Measurements from ENCODE around the gene FHOD1.
A peak's percentile ranks its signal among the peaks of the same experiment; 100 is the strongest.

The FHOD1 gene

DNA sequence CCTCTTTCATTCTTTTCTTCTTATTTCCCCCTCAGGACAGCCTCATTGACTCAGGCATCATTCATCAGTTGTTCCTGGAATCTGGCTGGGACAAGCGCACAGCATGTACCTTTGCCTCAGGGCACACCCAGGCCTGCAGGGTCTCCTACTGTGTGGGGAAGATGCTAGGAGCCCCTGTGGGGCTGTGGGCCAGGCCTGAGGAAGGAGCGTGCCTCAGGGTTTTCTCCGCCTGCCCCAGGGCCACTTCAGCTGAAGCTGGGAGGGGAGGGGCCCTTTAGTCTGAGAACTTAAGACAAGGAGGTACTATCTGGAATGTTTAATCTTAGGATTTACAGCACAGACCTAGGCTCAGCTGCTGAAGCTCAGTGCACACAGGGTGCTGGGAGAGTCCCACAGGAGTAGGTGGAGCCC, 40.4 kb downstream of the FHOD1 start:
- no peak for DNase-seq

DNA sequence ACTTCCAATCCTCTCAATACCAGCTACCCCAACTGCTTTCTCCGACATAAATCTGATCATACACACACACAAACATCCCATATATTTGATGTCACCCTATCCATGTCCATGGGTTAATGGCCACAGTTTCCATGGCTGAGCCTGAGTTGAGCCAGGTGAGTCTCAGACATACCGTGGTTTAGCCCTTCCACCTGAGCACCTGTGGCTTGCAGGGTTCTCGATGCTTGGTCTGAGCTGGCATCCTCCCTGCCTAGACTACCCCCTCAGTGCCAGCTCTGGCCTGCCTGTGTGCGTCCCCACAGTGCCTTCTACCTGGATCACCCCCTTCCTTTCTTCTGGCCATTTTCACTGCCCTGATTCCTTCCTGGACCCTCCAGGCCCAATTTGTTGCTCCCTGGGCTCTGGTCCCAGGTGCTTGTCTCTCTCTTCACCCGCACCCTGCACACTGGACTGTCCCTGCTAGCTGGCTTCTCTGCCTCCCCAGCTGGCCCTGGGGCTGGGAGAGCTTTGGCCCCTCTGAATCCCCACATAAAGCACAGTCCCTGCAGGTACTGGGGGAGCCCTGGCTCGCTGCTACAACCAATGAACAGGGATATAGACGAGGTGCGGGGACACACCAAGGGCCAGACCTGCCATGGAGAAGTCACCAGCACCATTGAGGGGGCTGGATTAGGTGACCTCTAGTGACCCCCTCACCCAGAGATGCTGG, 41.0 kb downstream of the FHOD1 start:
- DNase-seq: no peak

DNA sequence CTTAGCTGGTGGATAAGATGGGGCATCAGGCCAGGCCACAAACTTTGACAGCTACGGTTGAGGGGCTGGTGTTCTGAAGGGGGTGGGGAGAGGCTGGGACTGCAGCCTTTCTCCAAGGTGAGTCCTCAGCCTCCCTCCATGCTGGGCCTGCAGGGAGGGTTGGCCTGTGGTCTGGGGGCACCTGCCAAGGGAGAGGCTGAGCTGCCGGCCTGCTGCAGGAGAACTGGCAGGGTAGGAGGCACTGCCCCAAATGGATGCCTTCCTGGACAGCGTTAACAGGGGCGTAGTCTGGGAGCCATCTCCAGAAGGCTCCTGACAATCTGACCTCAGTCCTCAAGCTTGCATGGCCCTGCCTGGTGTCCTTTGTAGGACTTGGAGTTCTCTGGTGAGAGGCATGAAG, 43.2 kb downstream of the FHOD1 start:
- DNase-seq: no peak

DNA sequence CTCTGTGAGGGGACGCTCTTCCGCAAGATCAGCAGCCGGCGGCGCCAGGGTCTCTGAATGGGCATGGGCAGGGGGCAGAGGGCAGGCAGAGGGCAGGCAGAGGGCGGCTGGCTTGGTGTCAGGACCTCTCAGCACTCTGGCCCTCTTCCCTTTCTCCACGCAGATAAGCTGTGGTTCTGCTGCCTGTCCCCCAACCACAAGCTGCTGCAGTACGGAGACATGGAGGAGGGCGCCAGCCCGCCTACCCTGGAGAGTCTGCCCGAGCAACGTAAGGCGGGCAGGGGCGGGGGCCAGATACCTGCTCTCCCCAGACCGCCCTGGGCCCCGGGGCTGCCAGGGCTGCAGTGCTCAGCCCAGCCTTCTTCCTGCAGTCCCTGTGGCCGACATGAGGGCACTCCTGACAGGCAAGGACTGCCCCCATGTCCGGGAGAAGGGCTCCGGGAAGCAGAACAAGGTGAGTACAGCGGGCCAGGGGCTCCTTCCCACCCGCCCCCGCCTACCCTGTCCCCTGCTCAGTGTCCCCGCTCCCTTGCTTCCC, 44.3 kb downstream of the FHOD1 start:
- DNase-seq: no peak

DNA sequence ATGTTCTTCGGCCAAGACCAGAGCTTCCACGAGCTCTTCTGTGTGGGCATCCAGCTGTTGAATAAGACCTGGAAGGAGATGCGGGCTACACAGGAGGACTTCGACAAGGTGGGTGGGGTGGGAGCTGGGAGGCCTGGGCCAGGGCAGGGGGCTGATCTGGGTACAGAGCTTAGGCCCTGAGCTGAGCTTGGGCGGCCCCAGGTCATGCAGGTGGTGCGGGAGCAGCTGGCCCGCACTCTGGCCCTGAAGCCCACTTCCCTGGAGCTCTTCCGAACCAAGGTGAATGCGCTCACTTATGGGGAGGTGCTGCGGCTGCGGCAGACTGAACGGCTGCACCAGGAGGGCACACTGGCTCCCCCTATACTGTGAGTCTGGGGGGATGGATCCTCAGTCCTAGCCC, 44.9 kb downstream of the FHOD1 start:
- no peak for DNase-seq

DNA sequence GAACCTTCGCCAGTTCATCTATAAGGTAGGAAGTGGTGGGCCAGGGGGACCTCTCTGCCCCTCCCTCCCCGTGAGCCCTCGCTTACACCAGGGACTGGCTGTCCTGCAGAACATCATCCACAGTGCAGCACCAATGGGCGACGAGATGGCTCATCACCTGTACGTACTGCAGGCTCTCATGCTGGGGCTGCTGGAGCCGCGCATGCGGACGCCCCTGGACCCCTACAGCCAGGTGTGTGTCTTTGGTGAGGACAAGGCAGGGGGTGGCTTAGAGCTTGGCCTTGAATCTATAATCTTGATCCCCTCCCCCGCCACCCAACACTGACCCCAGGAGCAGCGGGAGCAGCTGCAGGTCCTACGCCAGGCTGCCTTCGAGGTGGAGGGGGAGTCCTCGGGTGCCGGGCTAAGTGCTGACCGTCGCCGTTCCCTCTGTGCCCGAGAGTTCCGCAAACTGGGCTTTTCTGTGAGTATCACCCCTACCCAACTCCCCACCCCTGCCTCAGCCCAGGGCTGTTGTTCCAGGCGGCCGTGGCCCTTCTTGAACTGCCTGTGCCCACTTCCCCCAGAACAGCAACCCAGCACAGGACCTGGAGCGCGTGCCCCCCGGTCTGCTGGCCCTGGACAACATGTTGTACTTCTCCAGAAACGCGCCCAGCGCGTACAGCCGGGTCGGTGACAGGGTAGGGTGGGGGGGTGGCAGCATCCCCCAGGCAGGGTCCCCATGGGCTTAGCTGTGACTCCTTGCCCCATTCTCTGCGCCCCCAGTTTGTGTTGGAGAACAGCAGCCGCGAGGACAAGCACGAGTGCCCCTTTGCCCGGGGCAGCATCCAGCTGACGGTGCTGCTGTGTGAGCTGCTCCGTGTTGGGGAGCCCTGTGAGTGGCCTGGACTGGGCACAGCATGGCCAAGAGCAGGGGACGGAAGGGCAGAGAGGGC, 45.6 kb downstream of the FHOD1 start:
- no peak for DNase-seq

DNA sequence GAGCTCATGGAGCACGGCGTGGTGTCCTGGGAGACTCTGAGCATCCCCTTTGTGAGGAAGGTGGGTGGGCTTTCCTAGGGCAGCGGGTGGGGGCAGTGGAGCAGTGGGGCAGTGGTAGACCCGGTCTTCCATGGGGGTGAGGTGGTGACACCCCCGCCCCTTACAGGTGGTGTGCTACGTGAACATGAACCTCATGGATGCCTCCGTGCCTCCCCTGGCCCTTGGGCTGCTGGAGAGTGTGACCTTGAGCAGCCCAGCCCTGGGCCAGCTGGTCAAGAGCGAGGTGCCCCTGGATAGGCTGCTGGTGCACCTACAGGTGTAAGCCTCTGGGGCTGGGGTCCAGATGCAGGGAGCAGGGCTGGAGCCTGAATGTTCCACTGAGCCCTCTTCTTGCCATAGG, 46.8 kb downstream of the FHOD1 start:
- DNase-seq: no peak

DNA sequence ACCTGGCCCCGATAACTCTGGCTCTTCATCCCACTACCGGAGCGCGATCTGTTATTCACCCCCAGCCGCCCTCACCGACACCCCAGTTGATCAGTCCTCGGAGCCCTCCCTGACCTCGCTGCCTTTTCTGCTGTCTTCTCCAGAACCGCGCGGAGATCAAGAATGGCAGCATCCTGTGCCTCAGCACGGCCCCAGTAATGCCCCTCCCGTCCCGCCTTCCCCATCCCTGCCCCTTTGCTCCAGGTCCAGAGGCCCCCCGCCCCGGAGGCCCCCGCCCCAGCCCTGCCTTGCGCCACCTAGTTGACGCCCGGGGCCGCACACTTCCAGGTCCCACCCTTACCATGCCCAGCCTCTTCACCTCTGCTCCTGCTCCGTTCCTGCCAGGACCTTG, 47.5 kb downstream of the FHOD1 start:
- DNase-seq: no peak

DNA sequence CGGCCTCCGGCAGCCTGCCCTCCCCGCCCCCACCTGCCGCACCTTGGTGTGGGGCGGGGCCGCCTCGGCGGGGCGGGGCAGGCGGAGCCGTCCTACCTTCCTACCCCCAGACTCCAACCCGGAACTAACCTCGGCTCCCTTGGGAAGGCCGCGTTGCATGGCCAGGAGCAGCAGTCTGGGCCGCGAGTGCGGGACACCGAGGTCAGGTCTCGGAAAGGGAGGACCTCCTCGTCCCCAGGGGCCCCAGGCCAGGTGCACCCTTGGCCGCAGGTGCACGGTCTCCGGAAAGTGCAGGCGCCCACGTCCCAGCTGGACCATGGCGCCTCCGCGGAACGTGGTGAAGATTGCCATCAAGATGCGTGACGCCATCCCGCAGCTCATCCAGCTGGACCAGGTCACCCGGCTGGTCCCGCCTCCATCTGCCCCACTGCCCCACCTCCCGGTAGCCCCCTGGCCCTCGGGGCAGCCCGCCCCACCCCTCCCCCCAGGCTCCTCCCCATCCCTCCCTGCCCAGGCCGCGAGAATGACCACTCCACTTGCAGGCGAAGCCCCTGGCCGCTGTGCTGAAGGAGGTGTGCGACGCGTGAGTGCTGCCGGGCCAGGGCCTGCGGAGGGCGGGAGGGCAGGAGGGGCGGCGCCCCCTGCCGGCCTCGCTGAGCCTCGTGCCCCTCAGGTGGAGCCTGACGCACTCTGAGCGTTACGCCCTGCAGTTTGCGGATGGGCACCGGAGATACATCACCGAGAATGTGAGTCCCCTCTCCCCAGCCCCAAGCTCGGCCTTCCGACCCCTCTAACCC, 48.1 kb downstream of the FHOD1 start, which contains the start of gene ELMO3:
TSS of gene ELMO3 (plus strand) at position 121 of the 797 bp plus-strand sequence. CDS start at position 317, 196 bp downstream.
- DNase-seq: no peak

DNA sequence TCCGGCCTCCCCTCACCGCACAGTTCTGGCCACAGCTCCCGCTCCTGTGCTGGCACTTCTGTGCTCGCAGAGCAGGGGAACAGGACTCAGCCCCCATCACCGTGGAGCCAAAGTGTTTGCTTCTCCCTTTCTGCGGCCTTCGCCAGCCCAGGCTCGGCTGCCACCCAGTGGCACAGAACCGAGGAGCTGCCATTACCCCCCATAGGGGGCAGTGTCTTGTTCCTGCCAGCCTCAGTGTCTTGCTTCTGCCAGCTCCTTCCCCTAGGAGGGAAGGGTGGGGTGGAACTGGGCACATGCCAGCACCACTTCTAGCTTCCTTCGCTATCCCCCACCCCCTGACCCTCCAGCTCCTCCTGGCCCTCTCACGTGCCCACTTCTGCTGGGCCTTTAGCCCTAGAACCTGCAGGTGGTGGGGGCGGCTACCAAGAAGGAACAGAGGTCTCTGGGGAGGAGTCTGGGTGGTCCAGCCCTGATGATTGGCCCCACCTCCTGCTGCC, 49.0 kb downstream of the FHOD1 start:
- DNase-seq: no peak

DNA sequence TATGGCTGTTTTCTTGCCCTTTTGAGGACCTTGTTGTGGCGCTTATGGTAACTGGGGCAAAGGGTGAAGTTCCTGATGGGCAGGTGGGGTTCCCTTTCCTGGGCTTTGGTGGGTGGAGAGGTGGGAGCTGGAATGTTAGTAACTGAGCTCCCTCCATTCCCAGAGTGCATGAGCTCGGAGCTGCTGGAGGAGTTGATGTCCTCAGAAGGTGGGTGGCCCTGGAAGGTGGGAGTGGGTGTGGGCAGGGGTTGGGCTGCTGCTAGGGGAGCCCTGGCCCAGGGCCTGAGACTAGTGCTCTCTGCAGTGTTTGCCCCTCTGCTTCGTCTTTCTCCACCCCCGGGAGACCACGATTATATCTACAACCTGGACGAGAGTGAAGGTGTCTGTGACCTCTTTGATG, 49.6 kb downstream of the FHOD1 start:
- no peak for DNase-seq

DNA sequence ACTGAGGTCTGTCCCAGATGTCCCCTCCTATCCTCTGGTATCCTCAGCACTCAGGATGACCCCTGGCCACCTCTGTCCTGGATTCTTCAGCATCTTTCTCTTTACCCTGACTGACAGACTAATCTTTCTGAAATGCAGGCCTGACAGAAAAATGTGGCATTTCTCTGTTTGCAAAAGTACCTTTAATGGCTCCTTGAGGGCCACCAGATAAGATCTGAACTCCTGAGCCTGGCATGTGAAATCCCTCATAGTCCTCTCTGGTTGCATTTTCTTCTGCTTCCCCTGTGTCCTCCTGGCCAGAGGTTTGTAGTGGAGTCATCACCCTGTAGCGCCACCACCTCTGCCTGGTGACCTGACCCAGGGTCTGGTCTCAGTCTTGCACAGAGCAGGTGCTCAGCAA, 50.4 kb downstream of the FHOD1 start:
- no peak for DNase-seq

DNA sequence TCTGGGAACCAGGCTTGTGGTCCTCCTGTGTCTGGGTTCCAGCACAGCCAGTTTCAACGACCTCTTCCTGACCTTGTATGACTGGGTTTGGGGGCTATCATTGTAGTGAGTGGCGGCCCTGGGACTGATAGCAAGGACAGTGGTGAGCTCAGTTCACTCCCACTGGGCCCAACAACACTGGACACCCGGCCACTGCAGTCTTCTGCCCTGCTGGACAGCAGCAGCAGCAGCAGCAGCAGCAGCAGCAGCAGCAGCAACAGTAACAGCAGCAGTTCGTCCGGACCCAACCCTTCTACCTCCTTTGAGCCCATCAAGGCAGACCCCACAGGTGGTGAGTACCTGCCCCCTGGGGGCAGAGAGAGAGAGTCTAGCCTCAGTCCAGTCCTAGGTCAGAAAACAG, 51.6 kb downstream of the FHOD1 start:
- no peak for DNase-seq

DNA sequence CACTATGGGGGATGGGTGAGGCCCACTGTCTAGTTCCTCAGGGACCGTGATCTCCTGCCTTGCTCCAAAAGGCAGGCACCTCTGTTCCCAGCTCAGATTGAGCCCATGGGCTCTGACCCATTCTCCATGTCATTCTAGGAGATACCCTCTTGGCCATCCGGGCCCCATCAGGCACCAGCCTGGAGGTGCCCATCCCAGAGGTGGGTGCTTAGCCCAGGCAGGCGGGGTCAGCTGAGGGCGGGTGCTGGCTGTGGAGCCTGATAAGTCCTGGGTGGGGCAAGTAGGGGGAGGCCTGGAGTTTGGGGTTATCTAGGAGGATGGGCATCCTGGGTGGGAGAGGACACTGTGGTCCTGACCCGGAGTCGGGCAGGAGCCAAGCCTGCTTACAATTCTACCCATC, 53.0 kb downstream of the FHOD1 start:
- no peak for DNase-seq

DNA sequence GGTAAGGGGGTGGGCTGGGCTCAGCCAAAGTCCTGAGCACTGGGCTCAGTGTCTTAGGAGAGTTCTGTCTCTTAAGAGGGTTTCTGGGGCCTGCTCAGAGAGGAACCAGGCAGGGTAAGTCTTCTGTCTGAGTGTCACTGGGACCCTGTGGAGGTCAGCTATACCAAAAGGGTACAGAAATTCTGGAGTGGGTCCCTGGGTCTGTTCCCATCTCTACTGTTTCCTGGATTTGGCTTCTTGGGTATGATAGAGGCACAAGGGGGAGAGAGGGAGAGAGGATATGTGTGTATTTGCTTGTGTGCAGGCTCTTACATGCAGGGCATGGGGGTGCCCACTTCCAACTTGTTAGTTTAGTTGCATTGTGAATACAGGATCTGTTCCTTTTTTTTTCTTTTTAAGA, 53.7 kb downstream of the FHOD1 start:
- no peak for DNase-seq

DNA sequence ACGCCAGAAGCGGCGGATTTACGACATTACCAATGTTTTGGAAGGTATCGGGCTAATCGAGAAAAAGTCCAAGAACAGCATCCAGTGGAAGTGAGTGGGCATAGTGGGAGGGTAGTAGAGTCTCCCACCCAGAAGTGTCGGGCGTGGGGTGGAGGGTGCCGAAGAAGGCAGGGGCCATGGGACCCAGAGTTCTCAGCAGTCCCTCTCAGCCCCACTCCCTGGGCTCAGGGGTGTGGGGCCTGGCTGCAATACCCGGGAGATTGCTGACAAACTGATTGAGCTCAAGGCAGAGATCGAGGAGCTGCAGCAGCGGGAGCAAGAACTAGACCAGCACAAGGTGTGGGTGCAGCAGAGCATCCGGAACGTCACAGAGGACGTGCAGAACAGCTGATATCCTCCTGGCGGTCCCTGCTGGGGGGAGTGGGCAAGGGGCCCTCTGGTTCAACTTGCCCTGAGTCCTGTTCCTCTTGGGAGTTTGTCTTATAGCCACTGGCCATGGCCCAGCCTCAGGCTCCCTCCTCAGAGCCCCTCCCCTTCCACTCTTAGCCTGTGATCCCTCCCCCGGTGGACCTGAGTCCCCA, 54.4 kb downstream of the FHOD1 start:
- DNase-seq: no peak

DNA sequence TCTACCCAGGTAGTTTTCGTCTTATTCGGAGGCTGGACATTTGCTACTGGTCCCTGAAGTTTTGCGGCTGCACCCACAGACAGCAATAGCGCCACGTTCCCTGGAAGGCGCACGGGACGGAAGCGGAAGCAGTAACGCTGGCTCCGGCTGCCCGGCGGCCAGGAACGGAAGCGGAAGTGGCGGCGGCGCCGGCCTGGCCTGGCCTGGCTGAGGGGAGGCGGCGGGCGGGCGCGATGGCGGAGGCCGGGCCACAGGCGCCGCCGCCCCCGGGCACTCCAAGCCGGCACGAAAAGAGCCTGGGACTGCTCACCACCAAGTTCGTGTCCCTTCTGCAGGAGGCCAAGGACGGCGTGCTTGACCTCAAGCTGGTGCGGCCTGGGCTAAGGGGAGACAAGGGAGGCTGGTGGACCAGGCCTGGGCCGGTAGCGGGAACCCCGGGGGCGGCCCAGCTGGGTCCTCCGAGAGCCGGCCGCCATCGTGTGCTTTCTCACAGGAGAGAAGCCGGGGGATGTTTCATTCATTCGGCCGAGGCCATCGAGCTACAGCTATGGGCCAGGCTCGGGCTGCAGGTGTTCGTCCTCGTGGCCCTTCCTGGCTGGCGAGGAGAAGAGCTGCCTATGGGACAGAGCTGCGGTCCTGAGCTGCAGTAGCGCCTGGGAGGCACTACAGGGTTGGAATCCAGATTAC, 55.1 kb downstream of the FHOD1 start, which contains the start of gene E2F4:
TSS of gene E2F4 (plus strand) at position 161 of the 687 bp plus-strand sequence. CDS start at position 234, 73 bp downstream.
- peak; percentile 88 for DNase-seq

DNA sequence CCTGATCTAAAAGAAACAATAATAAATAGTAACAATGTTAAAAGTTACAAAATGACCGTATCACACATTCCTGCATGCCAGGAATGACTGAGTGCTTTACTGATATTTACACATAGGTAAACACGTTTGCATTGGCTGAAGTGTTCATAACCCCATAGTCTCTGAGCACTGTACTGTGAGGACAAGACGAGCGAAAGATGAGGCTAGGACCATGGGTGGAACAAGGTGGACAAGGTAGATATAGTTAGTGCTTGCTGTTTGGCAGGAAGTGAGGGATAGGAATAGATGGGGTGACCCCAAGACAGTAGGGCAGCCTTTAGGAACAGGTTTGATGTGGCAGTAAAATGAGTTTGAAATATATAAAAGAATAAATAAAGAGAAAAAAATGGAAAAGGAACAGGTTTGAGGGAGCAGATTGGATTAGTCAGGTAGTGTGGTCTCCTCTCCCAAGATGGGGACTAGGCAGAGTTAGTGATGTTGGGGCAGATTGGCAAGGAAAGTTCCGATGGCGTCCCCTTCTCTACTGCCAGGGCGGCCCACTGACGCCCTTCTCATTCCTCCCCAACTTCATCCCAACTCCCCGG, 55.8 kb downstream of the FHOD1 start:
- DNase-seq: no peak

DNA sequence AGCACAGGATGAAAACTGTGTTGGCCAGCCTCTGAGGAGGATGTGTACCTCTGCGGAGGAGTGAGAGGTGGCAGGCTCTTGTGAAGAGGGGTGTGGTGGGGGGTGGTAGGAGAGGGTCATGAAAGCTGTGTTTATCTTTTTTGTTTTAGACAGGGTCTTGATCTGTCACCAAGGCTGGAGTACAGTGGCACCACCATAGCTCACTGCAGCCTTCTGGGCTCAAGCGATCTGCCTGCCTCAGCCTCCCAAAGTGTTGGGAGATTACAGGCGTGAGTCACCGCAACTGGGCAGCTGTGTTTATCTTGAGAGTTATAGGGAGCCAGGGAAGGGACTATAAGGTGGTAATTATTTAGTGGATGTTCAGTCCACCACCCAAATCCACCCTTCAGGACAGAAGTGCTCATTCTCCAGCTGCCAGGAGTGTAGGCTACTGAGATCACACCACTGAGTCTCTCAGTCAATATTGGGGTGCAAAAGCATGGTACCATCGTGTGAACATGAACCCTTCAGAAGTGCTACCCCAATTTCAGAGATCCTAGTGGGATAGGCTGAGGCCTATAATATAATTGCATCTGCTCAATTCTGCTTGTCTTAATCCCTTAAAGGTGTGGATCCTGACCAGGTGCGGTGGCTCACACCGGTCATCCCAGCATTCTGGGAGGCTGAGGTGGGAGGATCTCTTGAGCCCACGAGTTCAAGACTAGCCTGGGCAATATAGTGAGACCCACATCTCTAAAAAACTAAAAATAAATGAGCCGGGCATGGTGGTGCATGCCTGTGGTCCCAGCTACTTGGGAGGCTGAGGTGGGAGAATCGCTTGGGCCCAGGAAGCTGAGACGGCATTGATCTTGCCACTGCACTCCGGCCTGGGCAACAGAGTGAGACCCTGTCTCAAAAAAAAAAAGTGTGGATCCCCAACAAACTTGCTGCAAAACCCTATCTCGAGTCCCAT, 56.6 kb downstream of the FHOD1 start:
- no peak for DNase-seq

DNA sequence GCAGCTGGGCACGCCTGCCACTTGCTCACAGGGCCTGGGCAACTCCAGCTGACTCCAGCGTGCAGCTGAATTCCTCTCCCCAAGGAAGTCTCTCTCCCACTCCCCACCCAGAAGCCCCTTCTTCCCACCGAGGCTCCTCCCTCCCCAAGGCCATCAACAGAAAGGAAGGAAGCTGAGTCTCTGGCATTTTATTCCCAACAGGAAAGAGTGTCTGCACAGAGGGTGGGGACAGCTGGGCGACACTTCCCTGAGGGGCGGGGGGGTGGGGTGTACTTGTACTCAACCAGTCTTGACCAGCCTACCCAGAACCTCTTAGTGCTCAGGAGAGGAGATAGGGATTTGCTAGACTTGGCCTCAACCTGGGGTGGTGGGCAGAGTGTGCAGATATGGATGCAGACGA, 57.2 kb downstream of the FHOD1 start, which contains the start of gene EXOC3L1:
TSS of gene EXOC3L1 (minus strand) at position 96 of the 400 bp plus-strand sequence. CDS start 460 bp downstream, outside the sequence.
- no peak for DNase-seq

All from activated naive CD4-positive, alpha-beta T cell treated with Interleukin-2 at 50 U/mL for 16 hours (primary cell).